Heart left ventricle (tissue), 16 donors: Measurements from ENCODE around the gene CYTH4. TPM values are rescaled to one million over a fixed set of nuclear protein-coding genes. Genes with fewer than 3 reads are reported as not detected.

Experiments
- ATAC-seq, 4 donors: fragments of 200-7000 bp; cut with Tn5 transposase; one replicate each; pipeline ENCODE4 v1.9.1; 2020 to 2022; ENCODE audit warnings: moderate library complexity in 4 of 4, mild to moderate bottlenecking in 3 of 4, moderate number of reproducible peaks in 1 of 4
- DNase-seq, 5 donors: peaks; one replicate each; pipeline ENCODE4 v3.0.0-alpha.2; 2020
- H3K27ac ChIP-seq, 12 donors: fragments of 200-600 bp; sonication (generic) in 4 of 12; one replicate each; pipeline versions ENCODE4 v1.5.0 to v1.8.0; 2016 to 2022; ENCODE audit warnings: mild to moderate bottlenecking in 2 of 12
- H3K27me3 ChIP-seq, 9 donors: fragments of 200-600 bp; sonication (generic) in 2 of 9; one replicate each; pipeline versions ENCODE4 v1.5.1 to v1.8.0; 2016 to 2022; ENCODE audit warnings: mild to moderate bottlenecking in 3 of 9
- H3K36me3 ChIP-seq, 9 donors: fragments of 200-600 bp; sonication (generic) in 2 of 9; one replicate each; pipeline versions ENCODE4 v1.5.0 to v1.8.0; 2018 to 2022; ENCODE audit warnings: mild to moderate bottlenecking in 2 of 9
- H3K4me1 ChIP-seq, 12 donors: fragments of 200-600 bp; sonication (generic) in 4 of 12; one replicate each; pipeline versions ENCODE4 v1.5.0 to v1.8.0; 2016 to 2022; ENCODE audit warnings: mild to moderate bottlenecking in 3 of 12
- H3K4me3 ChIP-seq, 12 donors: fragments of 200-600 bp; sonication (generic) in 4 of 12; one replicate each; pipeline versions ENCODE4 v1.5.0 to v1.8.0; 2017 to 2022; ENCODE audit warnings: mild to moderate bottlenecking in 9 of 12, moderate library complexity in 4 of 12
- H3K9me3 ChIP-seq, 12 donors: fragments of 200-600 bp; sonication (generic) in 4 of 12; one replicate each; pipeline versions ENCODE4 v1.5.0 to v1.8.0; 2016 to 2022; ENCODE audit warnings: mild to moderate bottlenecking in 1 of 12
- POLR2A ChIP-seq, 2 donors: fragments of 450-650 bp; IDR thresholded peaks; one replicate each; pipeline ENCODE4 v1.6.1; 2017; ENCODE audit warnings: antibody characterized with exemption in 2 of 2, mild to moderate bottlenecking in 2 of 2, moderate library complexity in 2 of 2
- WGBS, 4 donors: extraction: QIAGEN DNeasy Blood & Tissue Kit in 2 of 4; methylation state at CpG; one replicate each; pipeline versions ENCODE4 v1.1.5 to v1.1.7; 2013 to 2018; 5-methylcytosine and 5-hydroxymethylcytosine counted together
- intact Hi-C, 10 donors: fragments of 100-400 bp; cut with DNase I; formaldehyde crosslinking; loops; one replicate each; pipeline versions ENCODE4 v1.11.1 to v1.14.2; 2022
- polyA plus RNA-seq, 2 donors: library from polyadenylated mRNA; stranded (reverse); fragments of 200-250 nt; gene quantifications; one replicate each; pipeline ENCODE4 v1.2.3, GENCODE V29; 2013
- total RNA-seq, 9 donors: library from RNA; depleted of rRNA in 2 of 9; stranded (reverse); fragments of >200 nt in 2 of 9; fragmentation: NEBNext Ultra II Directional in 3 of 9; extraction: Animal tissue kit (Norgen Biotek cat#: 25700) in 3 of 9; gene quantifications; one replicate each; pipeline versions ENCODE4 v1.1.0 to v1.2.4, GENCODE V29; 2016 to 2023
- TF ChIP-seq, protein P1 (sequence below), 12 donors: fragments of 200-600 bp; sonication (generic) in 4 of 12; IDR thresholded peaks; one replicate each; pipeline versions ENCODE4 v1.5.0 to v1.8.0; 2018 to 2022; ENCODE audit warnings: antibody characterized with exemption in 12 of 12, mild to moderate bottlenecking in 5 of 12
- donor health status: ischemic (EF 13 %, LVEDD 7.1; RV severe dilation, severe dysfunction).
- donor health status: healthy with polysubstance abuse.
- donor health status: DM: no; HTN: yes; CAD: no.
- donor health status: DM: no; HTN: no; CAD: no.
- donor health status: ischemic (EF 25% LVEDD 6.9; RV normal size, moderate dysfunction).
- donor health status: ischemic (EF 25% LVEDD 5.7; RV mildly dilated, moderate dysfunction).
- donor health status: healthy.
- donor health status: DM: yes; HTN: yes; CAD: no.
- donor health status: ischemic (EF 35%, LVEDD 5.7; RV mildly dilated, moderate dysfunction).
- donor health status: nonischemic (EF 11% LVEDD 7.7; RV severe dilation, severe dysfunction).
- donor health status: DM: yes; HTN: yes; CAD: no.
- donor health status: PGD.
- donor health status: ischemic (EF 29% LVEDD 5.4; RV normal size, mild dysfunction).
- donor health status: nonischemic (EF 23%, LVEDD 6.1; RV moderate dilation, normal function).

Gene CYTH4
- total and polyA plus RNA-seq, 11 donors = 2.4 to 57.8 (median 4.3) TPM

- ATAC-seq = no peak
- no peaks in the 10 kb centered on the region for H3K9me3 ChIP-seq
- no peak for DNase-seq
- H3K36me3 ChIP-seq = no peaks in the 10 kb centered on the region
- WGBS, 4 donors = 44 to 61% (median 53%) methylated on average over 6 to 9 of the region's 9 CpGs
- intact Hi-C loops = no loop called here
- TF ChIP-seq, protein P1, sequence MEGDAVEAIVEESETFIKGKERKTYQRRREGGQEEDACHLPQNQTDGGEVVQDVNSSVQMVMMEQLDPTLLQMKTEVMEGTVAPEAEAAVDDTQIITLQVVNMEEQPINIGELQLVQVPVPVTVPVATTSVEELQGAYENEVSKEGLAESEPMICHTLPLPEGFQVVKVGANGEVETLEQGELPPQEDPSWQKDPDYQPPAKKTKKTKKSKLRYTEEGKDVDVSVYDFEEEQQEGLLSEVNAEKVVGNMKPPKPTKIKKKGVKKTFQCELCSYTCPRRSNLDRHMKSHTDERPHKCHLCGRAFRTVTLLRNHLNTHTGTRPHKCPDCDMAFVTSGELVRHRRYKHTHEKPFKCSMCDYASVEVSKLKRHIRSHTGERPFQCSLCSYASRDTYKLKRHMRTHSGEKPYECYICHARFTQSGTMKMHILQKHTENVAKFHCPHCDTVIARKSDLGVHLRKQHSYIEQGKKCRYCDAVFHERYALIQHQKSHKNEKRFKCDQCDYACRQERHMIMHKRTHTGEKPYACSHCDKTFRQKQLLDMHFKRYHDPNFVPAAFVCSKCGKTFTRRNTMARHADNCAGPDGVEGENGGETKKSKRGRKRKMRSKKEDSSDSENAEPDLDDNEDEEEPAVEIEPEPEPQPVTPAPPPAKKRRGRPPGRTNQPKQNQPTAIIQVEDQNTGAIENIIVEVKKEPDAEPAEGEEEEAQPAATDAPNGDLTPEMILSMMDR (IDR thresholded peaks at IDR 0.05) = no peak
- TF ChIP-seq POLR2A (IDR thresholded peaks at IDR 0.05) = no peak
- peaks cover 43 to 96% (median 67%) of the 10 kb centered on the region in 9 donors for H3K27me3 ChIP-seq
- peaks cover 0 to 10% (median 0%) of the 10 kb centered on the region in 12 donors for H3K4me1 ChIP-seq
- H3K27ac ChIP-seq = no peak overlapping the region
- H3K4me3 ChIP-seq = no peak overlapping the region
Measured at GRCh38 chr22:37330200-37331033, 48.1 kb downstream of the CYTH4 start.

DNA sequence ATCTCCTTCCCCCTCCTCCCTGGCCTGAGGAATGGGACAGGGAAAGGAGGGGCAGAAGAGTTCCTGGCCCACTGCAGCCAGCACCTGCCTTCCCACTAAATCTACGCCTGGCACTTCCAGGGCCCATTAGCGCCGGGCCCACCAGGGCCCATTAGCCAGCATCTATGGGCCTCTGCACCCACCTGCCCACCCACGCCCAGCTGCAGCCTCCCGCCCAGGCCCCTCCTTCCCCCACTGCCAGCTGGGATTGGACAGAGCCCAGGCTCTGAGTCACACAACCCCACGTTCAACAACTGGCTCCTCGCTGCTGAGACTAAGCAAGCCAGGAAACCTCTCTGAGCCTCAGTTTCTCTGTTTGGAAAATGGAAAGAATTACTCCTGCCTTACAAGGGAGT, 48.7 kb downstream of the CYTH4 start:
- H3K27me3 ChIP-seq = peaks cover 43 to 96% (median 72%) of the 10 kb centered on the region in 9 donors
- intact Hi-C loops = no loop called here

DNA sequence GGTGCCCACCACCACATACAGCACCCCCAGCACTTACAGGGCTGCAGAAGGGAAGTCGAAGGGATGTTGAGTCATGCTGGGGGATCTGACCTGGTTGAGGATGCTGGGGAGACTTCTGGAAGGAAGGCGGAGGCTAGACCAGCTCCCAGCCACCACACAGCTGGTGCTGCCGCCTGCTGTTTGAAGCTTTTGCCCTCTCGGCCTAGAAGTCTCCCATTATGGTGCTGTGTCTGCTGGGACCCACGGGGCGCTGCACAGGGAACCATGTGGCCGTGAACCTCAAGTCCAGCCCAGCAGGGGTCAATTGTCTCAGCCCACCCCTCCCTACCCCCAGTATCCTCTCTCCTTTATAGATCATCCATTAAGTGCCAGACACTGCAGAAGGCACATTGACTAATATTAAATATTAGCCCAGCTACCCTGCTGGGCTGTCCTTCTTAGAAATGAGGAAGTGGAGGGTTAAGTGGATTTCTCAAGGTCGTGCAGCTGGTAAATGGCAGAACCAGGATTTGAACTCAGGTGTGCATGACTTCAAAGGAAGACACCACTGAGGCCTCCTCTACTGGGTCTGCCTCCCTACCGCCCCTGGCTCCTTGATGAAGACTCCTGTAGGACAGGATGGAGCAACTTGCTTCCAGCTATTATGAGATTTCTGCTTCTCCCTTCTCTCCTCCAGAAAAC, 49.7 kb downstream of the CYTH4 start:
- Histone ChIP-seq H3K36me3 (no peaks in the 10 kb centered on the region), H3K27ac (no peak overlapping the region), H3K9me3 (no peaks in the 10 kb centered on the region), H3K4me1 (peaks cover 0 to 10% (median 0%) of the 10 kb centered on the region in 12 donors), H3K27me3 (peaks cover 43 to 95% (median 68%) of the 10 kb centered on the region in 9 donors), H3K4me3 (no peak overlapping the region)
- intact Hi-C loops = no loop called here
- DNase-seq (no peak), ATAC-seq (no peak)
- WGBS, 4 donors = 62 to 75% (median 68%) methylated on average over 9 of the region's 9 CpGs
- TF ChIP-seq POLR2A (IDR thresholded peaks at IDR 0.05) = no peak
- TF ChIP-seq, protein P1 (IDR thresholded peaks at IDR 0.05) = no peak

More for the DNA sequence above, 48.7 kb downstream of the CYTH4 start:
- H3K4me1 ChIP-seq = peaks cover 0 to 10% (median 0%) of the 10 kb centered on the region in 12 donors
- DNase-seq = peak in 1 of 5 donors; percentile 38
- TF ChIP-seq, protein P1 (IDR thresholded peaks at IDR 0.05) = no peak
- no peak for TF ChIP-seq POLR2A (IDR thresholded peaks at IDR 0.05)
- H3K9me3 ChIP-seq = no peaks in the 10 kb centered on the region
- no peak overlapping the region for H3K27ac ChIP-seq
- H3K36me3 ChIP-seq = no peaks in the 10 kb centered on the region
- 48 to 61% (median 50%) methylated on average over 5 to 7 of the region's 7 CpGs for WGBS, 4 donors
- ATAC-seq = no peak
- H3K4me3 ChIP-seq = no peak overlapping the region
